Astrocyte of the cerebellum (primary cell): ENCODE results near the gene MBTPS1.

Source experiments
- DNase-seq: peaks from one replicate; pipeline ENCODE4 v3.0.0-alpha.2; 2011; ENCODE audit warnings: low read depth
- H3K4me3 ChIP-seq: 2 replicates; pipeline ENCODE4 v1.5.1; 2011; ENCODE audit warnings: mild to moderate bottlenecking, low read depth, low read length, moderate library complexity
- CTCF ChIP-seq: IDR thresholded peaks from 2 replicates; pipeline ENCODE4 v1.5.1; 2012; ENCODE audit warnings: low read length, low read depth, moderate library complexity, mild to moderate bottlenecking; ENCODE audit errors: missing control alignments
- in situ Hi-C: cut with HindIII; loops from 2 replicates; pipeline ENCODE4 v1.10.0; 2017; ENCODE audit warnings: low sequenced_read_pairs

MBTPS1 gene

GRCh38 chr16:84021488-84021887 lies 95.3 kb downstream of the MBTPS1 start:
- in situ Hi-C loops = no loop called here
- H3K4me3 ChIP-seq = no peak overlapping the region
- DNase-seq = no peak
- no peak for TF ChIP-seq CTCF

- no peak for DNase-seq
- no peak for TF ChIP-seq CTCF
- in situ Hi-C loops = no loop called here
- no peak overlapping the region for H3K4me3 ChIP-seq
Measured at GRCh38 chr16:84020353-84020752, 96.4 kb downstream of the MBTPS1 start.

GRCh38 chr16:84018710-84019109 lies 98.0 kb downstream of the MBTPS1 start:
- in situ Hi-C loops = no loop called here
- no peak for TF ChIP-seq CTCF
- no peak overlapping the region for H3K4me3 ChIP-seq
- DNase-seq = no peak

GRCh38 chr16:84016477-84016876 lies 100.3 kb downstream of the MBTPS1 start:
- DNase-seq = no peak
- TF ChIP-seq CTCF = no peak
- in situ Hi-C loops = no loop called here
- no peak overlapping the region for H3K4me3 ChIP-seq

GRCh38 chr16:84015399-84015798 lies 101.3 kb downstream of the MBTPS1 start:
- no peak for DNase-seq
- no peak for TF ChIP-seq CTCF
- in situ Hi-C loops = no loop called here
- H3K4me3 ChIP-seq = no peak overlapping the region

- no peak for TF ChIP-seq CTCF
- no peak overlapping the region for H3K4me3 ChIP-seq
- in situ Hi-C loops = no loop called here
- DNase-seq = no peak
Measured at GRCh38 chr16:84014570-84015327, 102.0 kb downstream of the MBTPS1 start.
